HG02884 (cell line): Measurements from ENCODE around the gene C16orf95.

Source experiments
- ATAC-seq: cut with Tn5 transposase; IDR thresholded peaks from one replicate; pipeline ENCODE4 v1.9.1; 2021; ENCODE audit warnings: mild to moderate bottlenecking, moderate library complexity; ENCODE audit not compliant: unreplicated experiment

The C16orf95 gene

DNA sequence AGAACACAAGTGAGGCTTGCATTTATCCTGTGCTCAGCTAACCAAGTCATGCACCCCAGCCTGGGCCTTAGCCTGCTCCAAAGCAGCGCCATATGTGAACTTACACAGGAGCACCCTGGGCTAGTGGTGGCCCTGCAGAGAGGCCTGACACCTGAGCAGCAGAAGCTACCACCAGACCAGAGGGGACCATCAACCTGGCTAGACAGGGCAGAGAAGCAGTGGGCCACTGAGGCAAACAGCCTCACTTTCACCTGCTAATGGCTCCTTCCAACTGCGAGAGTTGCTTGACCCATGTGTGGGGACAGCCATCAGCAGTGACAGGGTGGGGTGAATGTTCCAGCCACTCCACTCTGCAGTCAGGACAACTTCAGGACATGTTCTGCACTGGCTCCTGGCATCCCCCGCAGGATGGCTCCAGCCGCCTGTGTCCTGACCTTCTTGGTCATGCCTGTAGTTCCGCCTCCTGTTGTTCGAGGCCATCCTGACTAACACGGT is 2.9 kb upstream of the C16orf95 start:
- ATAC-seq = no peak

GRCh38 chr16:87319011-87319410 is 1.8 kb upstream of the C16orf95 start:
- no peak for ATAC-seq

DNA sequence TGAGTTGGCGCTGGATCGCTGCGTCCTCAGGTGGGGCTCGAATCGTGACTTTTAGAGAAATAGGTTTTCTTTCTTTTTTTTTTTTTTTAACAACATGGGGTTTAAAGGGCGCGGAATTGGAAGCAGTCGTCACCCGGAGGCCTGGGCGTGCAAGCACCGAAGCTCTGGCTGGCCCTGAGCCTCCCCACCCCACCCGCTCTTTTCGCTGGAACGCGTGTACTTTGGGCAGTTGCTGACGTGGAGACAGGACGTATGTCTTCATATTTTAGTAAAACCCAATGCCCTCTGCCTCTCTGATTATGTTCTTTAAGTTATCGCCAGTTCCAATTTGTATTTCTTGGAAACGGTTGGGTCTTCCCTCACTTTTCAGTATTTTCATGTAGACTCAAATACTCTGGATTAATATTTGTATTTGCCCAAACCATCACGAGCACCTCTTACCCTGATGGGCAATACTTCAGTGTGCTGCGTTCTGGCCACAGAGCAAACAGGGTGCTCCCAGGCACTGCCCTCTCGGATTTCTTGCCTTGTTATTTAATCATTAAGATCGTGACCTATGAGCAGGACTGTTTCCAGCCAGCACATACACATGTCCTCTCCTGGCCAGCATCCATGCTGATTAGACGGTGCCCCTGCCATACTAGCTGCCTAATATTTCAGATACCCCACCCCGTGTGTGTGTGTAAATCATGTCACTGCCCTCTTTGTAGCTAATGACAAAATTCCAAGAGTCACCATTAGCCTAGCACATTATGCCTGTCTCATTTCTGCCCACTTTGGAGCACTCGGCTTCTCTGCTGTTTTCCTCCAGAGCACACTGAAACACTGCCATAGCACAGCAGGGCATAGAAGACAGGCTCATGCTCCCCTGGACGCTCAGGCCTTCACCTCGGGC is 805 bp upstream of the C16orf95 start:
- peak; percentile 8 for ATAC-seq

- no peak for ATAC-seq
Observed at GRCh38 chr16:87316450-87316922, 706 bp downstream of the C16orf95 start.

- ATAC-seq = no peak
Observed at GRCh38 chr16:87314990-87315420, 2.2 kb downstream of the C16orf95 start.

DNA sequence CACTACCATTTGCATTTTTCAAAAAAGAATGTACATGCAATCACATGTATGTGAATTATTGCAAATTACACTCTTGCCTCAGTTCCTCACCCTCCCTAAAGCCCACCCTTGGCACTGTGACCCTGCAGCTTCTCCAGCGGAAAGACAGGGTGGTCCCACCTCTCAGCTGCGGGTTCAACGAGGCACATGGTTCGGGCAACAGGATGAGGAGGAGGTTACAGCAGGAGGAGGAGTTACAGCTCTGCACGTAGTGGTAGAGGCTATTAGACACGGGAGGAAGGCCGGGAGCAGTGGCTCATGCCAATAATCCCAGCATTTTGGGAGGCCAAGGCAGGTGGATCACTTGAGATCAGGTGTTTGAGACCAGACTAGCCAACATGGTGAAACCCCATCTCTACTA is 5.2 kb downstream of the C16orf95 start:
- no peak for ATAC-seq

DNA sequence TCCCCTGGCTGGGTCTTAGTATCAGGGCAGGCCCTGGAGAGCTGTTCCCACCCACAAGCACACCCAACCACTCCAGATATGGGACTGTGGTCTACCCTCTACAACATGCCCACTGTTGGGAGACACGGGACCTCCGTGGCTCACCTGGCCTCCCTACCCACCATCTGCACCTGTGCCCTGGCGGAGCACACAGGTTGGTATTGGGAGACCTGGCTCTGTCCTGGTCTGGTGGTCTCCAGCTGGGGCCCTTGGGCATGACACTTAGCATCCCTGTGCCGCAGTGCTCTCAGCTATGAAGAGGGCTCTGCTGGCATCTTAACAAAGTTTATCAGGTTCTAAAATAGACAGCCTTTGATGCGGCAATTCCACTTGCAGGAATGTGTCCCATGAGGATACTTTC is 5.8 kb downstream of the C16orf95 start:
- ATAC-seq = no peak

- ATAC-seq = no peak
Observed at GRCh38 chr16:87310610-87311009, 6.6 kb downstream of the C16orf95 start.

DNA sequence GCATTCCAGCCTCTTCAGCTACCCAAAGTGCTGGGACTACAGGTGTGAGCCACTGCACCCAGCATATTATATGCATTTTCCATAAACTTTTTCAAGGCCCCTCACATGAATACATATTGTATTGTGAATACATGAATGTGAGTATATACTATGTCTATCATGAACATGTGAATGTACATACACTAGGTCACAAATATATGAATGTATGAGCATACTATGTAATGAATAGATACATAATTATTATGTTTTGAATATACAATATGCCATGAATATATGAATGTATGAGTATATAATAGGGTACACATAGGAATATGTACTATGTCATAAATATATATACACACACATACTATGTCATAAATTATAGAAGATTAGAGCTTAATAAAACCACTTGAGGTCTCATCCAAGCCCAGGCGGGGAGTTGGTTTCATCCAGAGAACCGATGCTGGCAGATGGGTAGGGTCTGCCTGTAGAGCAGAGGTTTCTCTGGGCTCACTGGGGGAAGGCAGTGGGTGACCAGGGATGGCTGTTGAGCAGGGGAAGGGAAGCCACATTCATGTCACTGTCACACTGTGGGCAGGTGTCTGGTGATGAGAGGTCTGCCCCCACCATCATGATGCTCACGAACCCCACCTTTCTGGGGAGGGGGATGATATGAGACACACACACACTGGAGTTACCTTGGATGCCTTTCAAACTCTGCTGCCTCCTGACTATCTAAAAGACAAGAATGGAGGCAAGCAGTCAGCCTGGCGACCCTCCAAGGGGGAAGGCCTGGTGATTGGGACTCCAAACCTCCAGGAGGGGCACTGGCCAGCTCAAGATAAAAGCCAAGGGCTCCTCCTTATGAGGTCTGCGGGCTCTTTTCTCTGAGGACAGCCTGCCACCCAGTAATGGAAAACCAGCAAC is 7.3 kb downstream of the C16orf95 start:
- no peak for ATAC-seq

- no peak for ATAC-seq
Observed at GRCh38 chr16:87308826-87309225, 8.4 kb downstream of the C16orf95 start.

GRCh38 chr16:87306516-87306915 is 10.7 kb downstream of the C16orf95 start:
- no peak for ATAC-seq

DNA sequence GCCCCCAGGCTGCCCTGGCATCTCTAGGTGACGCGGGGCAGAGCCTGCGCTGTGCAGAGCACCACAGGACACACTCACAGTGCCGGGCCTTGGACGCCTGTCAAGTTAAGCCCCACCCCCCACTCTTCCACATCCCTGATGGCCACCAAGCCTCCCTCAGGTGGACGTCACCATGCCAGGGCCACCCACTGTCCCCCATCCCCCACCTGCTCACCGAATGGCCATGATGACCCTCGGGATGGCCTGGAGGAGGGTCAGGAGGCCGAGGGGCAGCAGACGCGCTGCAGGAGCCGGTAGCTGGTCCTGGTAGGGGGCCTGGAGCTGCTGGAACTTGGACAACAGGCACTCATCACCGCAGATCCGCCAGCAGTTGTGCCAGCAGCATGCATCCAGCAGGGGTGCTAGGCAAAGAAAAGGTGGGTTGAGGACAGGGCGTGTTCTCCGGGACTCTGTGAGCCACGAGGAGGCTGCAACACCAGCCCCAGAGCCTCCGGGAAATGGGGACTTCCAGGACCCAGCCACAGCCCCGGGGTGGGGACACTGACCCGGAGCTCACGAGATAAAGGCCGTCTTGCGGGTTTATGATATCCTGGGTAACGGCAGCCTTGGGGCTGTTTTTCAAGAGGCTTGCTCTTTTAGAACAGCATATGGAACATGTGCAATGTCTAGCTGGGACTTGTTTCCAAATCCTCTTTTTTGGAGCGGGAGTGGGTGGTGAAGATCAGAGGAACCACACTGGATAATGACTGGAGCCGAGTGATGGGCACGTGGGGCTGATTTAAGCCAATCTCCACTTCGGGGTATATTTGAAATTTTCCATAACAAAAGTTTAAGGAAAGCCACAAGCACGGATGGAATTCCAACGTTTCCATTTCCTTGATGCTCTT is 11.4 kb downstream of the C16orf95 start:
- ATAC-seq = no peak

- ATAC-seq = no peak
Observed at GRCh38 chr16:87304951-87305350, 12.2 kb downstream of the C16orf95 start.

- no peak for ATAC-seq
Observed at GRCh38 chr16:87303962-87304521, 13.2 kb downstream of the C16orf95 start.

- no peak for ATAC-seq
Observed at GRCh38 chr16:87303431-87303930, 13.7 kb downstream of the C16orf95 start.

GRCh38 chr16:87298857-87299465 is 18.2 kb downstream of the C16orf95 start:
- no peak for ATAC-seq

- no peak for ATAC-seq
Observed at GRCh38 chr16:87297918-87298631, 19.1 kb downstream of the C16orf95 start.

GRCh38 chr16:87297407-87297806 is 19.8 kb downstream of the C16orf95 start:
- ATAC-seq = no peak
